Osteocyte (in vitro differentiated cells): ENCODE data around the gene TEX261. TPM values are rescaled to one million over a fixed set of nuclear protein-coding genes. Genes with fewer than 3 reads are reported as not detected.

ENCODE experiments used
- DNase-seq: peaks from one replicate; pipeline ENCODE4 v3.0.0; 2021; ENCODE audit warnings: mixed read lengths; ENCODE audit not compliant: unreplicated experiment; ENCODE audit errors: extremely low spot score
- H3K27ac Mint-ChIP-seq: one replicate; pipeline ENCODE4 v1.8.0; 2021; ENCODE audit warnings: mild to moderate bottlenecking, mixed read lengths; ENCODE audit not compliant: unreplicated experiment
- H3K27me3 Mint-ChIP-seq: one replicate; pipeline ENCODE4 v1.8.0; 2021; ENCODE audit warnings: mixed read lengths; ENCODE audit not compliant: unreplicated experiment
- H3K36me3 Mint-ChIP-seq: one replicate; pipeline ENCODE4 v1.8.0; 2021; ENCODE audit warnings: mixed read lengths; ENCODE audit not compliant: unreplicated experiment
- H3K4me1 Mint-ChIP-seq: one replicate; pipeline ENCODE4 v1.8.0; 2021; ENCODE audit warnings: mixed read lengths; ENCODE audit not compliant: unreplicated experiment
- H3K4me3 Mint-ChIP-seq: one replicate; pipeline ENCODE4 v1.8.0; 2021; ENCODE audit warnings: mild to moderate bottlenecking, moderate library complexity, mixed read lengths; ENCODE audit not compliant: unreplicated experiment
- H3K9me3 Mint-ChIP-seq: one replicate; pipeline ENCODE4 v1.8.0; 2021; ENCODE audit warnings: mixed read lengths; ENCODE audit not compliant: unreplicated experiment
- CTCF ChIP-seq: fragments of 200-600 bp; sonication (generic); IDR thresholded peaks from 2 replicates; pipeline ENCODE4 v1.5.0; 2021; ENCODE audit warnings: antibody characterized with exemption, mild to moderate bottlenecking, moderate library complexity
- total RNA-seq: library from RNA; stranded (reverse); gene quantifications from 2 replicates; pipeline ENCODE4 v1.2.1, GENCODE V29; 2021

The TEX261 gene
- total RNA-seq, 1 donor from 2014 or later, result 71.2 TPM

GRCh38 chr2:70990216-70990615 is 4.5 kb downstream of the TEX261 start:
- Mint-ChIP-seq H3K4me3 (no peak overlapping the region), H3K9me3 (no peaks in the 10 kb centered on the region), H3K36me3 (peaks cover 30% of the 10 kb centered on the region), H3K27me3 (no peaks in the 10 kb centered on the region), H3K4me1 (peaks cover 17% of the 10 kb centered on the region), H3K27ac (no peak overlapping the region)
- TF ChIP-seq CTCF, result no peak
- DNase-seq, result peak; percentile 57

- Mint-ChIP-seq H3K9me3 (no peaks in the 10 kb centered on the region), H3K36me3 (peaks cover 34% of the 10 kb centered on the region), H3K27me3 (no peaks in the 10 kb centered on the region), H3K4me1 (peaks cover 17% of the 10 kb centered on the region), H3K4me3 (no peak overlapping the region), H3K27ac (no peak overlapping the region)
- TF ChIP-seq CTCF, result no peak
- DNase-seq, result peak; percentile 75
Measured at GRCh38 chr2:70988726-70989648, 5.7 kb downstream of the TEX261 start.

- Mint-ChIP-seq H3K27me3 (no peaks in the 10 kb centered on the region), H3K4me1 (peaks cover 9% of the 10 kb centered on the region), H3K27ac (no peak overlapping the region), H3K9me3 (no peaks in the 10 kb centered on the region), H3K4me3 (no peak overlapping the region), H3K36me3 (peaks cover 34% of the 10 kb centered on the region)
- no peak for TF ChIP-seq CTCF
- DNase-seq, result peak; percentile 62
Measured at GRCh38 chr2:70988151-70988550, 6.5 kb downstream of the TEX261 start.

DNA sequence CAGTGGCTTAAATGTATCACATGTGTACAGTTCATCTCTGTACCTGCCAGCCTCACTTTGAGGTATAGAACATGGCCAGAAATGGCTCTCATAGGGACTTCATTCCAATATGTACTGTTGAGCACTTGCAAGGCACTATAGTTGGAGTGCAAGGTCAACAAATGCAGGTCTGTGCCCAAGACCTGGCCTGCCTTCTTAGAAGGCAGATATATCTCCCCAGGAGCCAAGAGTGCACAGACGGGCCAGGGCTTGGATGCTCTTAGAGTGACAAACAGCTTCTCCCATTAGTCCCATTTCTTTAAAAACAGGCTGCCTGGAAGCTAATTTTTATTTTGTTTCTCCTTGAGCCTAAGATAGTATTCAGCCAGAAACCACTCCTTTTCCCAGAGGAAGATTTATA is 7.3 kb downstream of the TEX261 start:
- Mint-ChIP-seq H3K9me3 (no peaks in the 10 kb centered on the region), H3K36me3 (peaks cover 34% of the 10 kb centered on the region)

More for the DNA sequence above, 7.3 kb downstream of the TEX261 start:
- no peak for TF ChIP-seq CTCF
- Mint-ChIP-seq H3K4me1 (peaks cover 3% of the 10 kb centered on the region), H3K27me3 (no peaks in the 10 kb centered on the region), H3K27ac (no peak overlapping the region), H3K4me3 (no peak overlapping the region)
- peak; percentile 7 for DNase-seq
